Glutamatergic neuron (in vitro differentiated cells): ENCODE data around the gene ZKSCAN1. TPM values are rescaled to one million over a fixed set of nuclear protein-coding genes. Genes with fewer than 3 reads are reported as not detected.

Experiments used
- DNase-seq: peaks from one replicate; pipeline ENCODE4 v3.0.0; 2022
- H3K27ac Mint-ChIP-seq: one replicate; pipeline ENCODE4 v1.8.0; 2020; ENCODE audit warnings: mild to moderate bottlenecking, mixed read lengths, inconsistent platforms; ENCODE audit not compliant: unreplicated experiment
- H3K27me3 Mint-ChIP-seq: one replicate; pipeline ENCODE4 v1.8.0; 2020; ENCODE audit warnings: mild to moderate bottlenecking, moderate library complexity, mixed read lengths, inconsistent platforms; ENCODE audit not compliant: unreplicated experiment
- H3K36me3 Mint-ChIP-seq: one replicate; pipeline ENCODE4 v1.8.0; 2020; ENCODE audit warnings: mild to moderate bottlenecking, mixed read lengths, inconsistent platforms; ENCODE audit not compliant: unreplicated experiment
- H3K4me1 Mint-ChIP-seq: one replicate; pipeline ENCODE4 v1.8.0; 2020; ENCODE audit warnings: mild to moderate bottlenecking, low read depth, mixed read lengths, inconsistent platforms; ENCODE audit not compliant: unreplicated experiment
- H3K4me3 Mint-ChIP-seq: one replicate; pipeline ENCODE4 v1.8.0; 2020; ENCODE audit warnings: mild to moderate bottlenecking, mixed read lengths, inconsistent platforms; ENCODE audit not compliant: unreplicated experiment
- H3K9me3 Mint-ChIP-seq: one replicate; pipeline ENCODE4 v1.8.0; 2020; ENCODE audit warnings: mild to moderate bottlenecking, moderate library complexity, mixed read lengths, inconsistent platforms; ENCODE audit not compliant: unreplicated experiment
- total RNA-seq: library from RNA; stranded (reverse); fragmentation: NEBNext Ultra II Directional; extraction: Animal tissue kit (Norgen Biotek cat#: 25700); gene quantifications from one replicate; pipeline ENCODE4 v1.2.1, GENCODE V29; 2021; ENCODE audit not compliant: unreplicated experiment
- TF ChIP-seq, protein P1 (sequence below): fragments of 200-600 bp; sonication (generic); IDR thresholded peaks from one replicate; pipeline ENCODE4 v1.5.0; 2021; ENCODE audit not compliant: partially characterized antibody, unreplicated experiment

ZKSCAN1 gene
- total RNA-seq, 1 donor from 2014 or later = 127 TPM

DNA sequence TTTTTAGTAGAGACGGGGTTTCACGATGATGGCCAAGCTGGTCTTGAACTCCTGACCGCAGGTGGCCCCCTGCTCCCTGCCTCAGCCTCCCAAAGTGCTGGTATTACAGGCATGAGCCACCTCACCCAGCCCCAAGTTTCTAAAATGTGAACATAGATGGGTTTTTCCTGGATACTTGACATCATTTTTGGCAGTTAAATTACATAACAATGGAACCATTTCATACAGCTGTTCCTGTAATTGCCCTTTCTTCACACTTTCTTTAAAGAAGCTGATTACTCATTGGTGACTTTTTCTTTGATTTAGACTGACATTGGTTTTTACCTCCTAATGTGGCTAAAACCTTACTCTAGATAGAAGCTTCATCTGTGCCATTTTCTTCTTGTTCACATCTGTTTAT, 5.9 kb downstream of the ZKSCAN1 start:
- Mint-ChIP-seq H3K27ac (peak overlapping the region; percentile 43), H3K27me3 (no peaks in the 10 kb centered on the region), H3K4me3 (no peak overlapping the region), H3K36me3 (peaks cover 4% of the 10 kb centered on the region), H3K4me1 (peaks cover 10% of the 10 kb centered on the region), H3K9me3 (peaks cover 1% of the 10 kb centered on the region)
- DNase-seq = no peak
- TF ChIP-seq, protein P1, sequence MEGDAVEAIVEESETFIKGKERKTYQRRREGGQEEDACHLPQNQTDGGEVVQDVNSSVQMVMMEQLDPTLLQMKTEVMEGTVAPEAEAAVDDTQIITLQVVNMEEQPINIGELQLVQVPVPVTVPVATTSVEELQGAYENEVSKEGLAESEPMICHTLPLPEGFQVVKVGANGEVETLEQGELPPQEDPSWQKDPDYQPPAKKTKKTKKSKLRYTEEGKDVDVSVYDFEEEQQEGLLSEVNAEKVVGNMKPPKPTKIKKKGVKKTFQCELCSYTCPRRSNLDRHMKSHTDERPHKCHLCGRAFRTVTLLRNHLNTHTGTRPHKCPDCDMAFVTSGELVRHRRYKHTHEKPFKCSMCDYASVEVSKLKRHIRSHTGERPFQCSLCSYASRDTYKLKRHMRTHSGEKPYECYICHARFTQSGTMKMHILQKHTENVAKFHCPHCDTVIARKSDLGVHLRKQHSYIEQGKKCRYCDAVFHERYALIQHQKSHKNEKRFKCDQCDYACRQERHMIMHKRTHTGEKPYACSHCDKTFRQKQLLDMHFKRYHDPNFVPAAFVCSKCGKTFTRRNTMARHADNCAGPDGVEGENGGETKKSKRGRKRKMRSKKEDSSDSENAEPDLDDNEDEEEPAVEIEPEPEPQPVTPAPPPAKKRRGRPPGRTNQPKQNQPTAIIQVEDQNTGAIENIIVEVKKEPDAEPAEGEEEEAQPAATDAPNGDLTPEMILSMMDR = no peak

DNA sequence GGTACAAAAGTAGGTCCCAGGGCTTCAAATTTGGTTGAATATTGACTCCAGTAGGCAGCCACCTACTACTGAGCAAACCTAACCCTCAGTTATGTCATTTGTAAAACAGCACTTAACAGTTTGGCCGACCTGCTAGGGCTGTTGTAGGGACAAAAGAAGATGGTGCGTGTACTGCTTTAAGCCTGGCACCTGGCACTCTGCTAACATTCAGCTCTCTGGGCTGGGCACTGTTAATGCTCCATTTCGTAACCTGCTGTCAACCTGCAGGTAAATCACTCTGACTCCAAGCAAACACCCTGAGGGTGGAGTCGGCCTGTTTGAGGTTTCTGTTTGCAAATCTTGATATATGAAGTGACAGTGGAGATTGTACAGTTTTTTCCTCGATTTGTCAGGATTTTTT, 7.2 kb downstream of the ZKSCAN1 start:
- Mint-ChIP-seq H3K27ac (no peak overlapping the region), H3K4me1 (peaks cover 6% of the 10 kb centered on the region), H3K27me3 (no peaks in the 10 kb centered on the region), H3K4me3 (no peak overlapping the region), H3K36me3 (peaks cover 4% of the 10 kb centered on the region), H3K9me3 (peaks cover 1% of the 10 kb centered on the region)
- TF ChIP-seq, protein P1 = no peak
- DNase-seq = no peak

DNA sequence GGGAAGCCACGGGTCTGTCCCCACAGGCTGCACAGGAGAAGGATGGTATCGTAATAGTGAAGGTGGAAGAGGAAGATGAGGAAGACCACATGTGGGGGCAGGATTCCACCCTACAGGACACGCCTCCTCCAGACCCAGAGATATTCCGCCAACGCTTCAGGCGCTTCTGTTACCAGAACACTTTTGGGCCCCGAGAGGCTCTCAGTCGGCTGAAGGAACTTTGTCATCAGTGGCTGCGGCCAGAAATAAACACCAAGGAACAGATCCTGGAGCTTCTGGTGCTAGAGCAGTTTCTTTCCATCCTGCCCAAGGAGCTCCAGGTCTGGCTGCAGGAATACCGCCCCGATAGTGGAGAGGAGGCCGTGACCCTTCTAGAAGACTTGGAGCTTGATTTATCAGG, 8.1 kb downstream of the ZKSCAN1 start:
- H3K36me3 Mint-ChIP-seq = peaks cover 4% of the 10 kb centered on the region
- DNase-seq = no peak
- no peaks in the 10 kb centered on the region for H3K27me3 Mint-ChIP-seq
- H3K27ac Mint-ChIP-seq = peak overlapping the region; percentile 43
- no peak overlapping the region for H3K4me3 Mint-ChIP-seq
- H3K9me3 Mint-ChIP-seq = peaks cover 1% of the 10 kb centered on the region
- TF ChIP-seq, protein P1 = no peak
- H3K4me1 Mint-ChIP-seq = peaks cover 3% of the 10 kb centered on the region

DNA sequence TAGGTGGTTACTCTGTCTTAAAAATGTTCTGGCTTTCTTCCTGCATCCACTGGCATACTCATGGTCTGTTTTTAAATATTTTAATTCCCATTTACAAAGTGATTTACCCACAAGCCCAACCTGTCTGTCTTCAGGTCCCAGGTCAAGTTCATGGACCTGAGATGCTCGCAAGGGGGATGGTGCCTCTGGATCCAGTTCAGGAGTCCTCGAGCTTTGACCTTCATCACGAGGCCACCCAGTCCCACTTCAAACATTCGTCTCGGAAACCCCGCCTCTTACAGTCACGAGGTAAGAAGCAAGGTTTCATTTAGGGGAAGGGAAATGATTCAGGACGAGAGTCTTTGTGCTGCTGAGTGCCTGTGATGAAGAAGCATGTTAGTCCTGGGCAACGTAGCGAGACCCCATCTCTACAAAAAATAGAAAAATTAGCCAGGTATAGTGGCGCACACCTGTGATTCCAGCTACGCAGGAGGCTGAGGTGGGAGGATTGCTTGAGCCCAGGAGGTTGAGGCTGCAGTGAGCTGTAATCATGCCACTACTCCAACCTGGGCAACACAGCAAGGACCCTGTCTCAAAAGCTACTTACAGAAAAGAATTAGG, 8.7 kb downstream of the ZKSCAN1 start:
- no peak overlapping the region for H3K27ac Mint-ChIP-seq
- no peak overlapping the region for H3K4me3 Mint-ChIP-seq
- H3K27me3 Mint-ChIP-seq = no peaks in the 10 kb centered on the region
- H3K9me3 Mint-ChIP-seq = peaks cover 1% of the 10 kb centered on the region
- TF ChIP-seq, protein P1 = no peak
- no peaks in the 10 kb centered on the region for H3K4me1 Mint-ChIP-seq
- DNase-seq = no peak
- H3K36me3 Mint-ChIP-seq = peaks cover 4% of the 10 kb centered on the region

DNA sequence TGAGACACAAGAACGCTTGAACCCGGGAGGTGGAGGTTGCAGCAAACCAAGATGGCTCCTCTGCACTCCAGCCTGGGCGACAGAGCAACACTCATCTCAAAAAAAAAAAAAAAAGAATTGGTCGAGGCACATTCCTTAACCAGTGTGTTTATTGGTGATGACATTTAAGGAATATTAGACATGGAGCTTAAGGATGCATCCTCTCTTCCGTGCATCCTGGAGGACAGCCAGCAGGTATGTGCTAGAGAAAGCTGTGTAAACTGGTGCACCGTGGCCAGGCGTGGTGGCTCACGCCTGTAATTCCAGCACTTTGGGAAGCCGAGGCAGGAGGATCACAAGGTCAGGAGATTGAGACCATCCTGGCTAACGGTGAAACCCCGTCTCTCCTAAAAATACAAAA, 11.8 kb downstream of the ZKSCAN1 start:
- Mint-ChIP-seq H3K36me3 (peaks cover 7% of the 10 kb centered on the region), H3K9me3 (peaks cover 3% of the 10 kb centered on the region), H3K4me3 (no peak overlapping the region), H3K27me3 (peaks cover 5% of the 10 kb centered on the region), H3K4me1 (no peaks in the 10 kb centered on the region), H3K27ac (no peak overlapping the region)
- no peak for DNase-seq
- TF ChIP-seq, protein P1 = no peak
